Mucosa of stomach (tissue), 1 donor: ENCODE measurements around the gene CPSF4L.
"Not testable (repeated sequence)": the region's sequence is repeated elsewhere in the genome, so short reads cannot be mapped to it uniquely, and the experiment has no call there.

Experiments
- H3K27me3 ChIP-seq: one replicate; pipeline ENCODE4 v1.7.0; 2013; ENCODE audit warnings: mild to moderate bottlenecking, low read length; ENCODE audit not compliant: control insufficient read depth, insufficient read depth
- H3K36me3 ChIP-seq: one replicate; pipeline ENCODE4 v1.7.0; 2013; ENCODE audit warnings: low read length; ENCODE audit not compliant: control insufficient read depth, insufficient read depth
- H3K4me1 ChIP-seq: one replicate; pipeline ENCODE4 v1.7.0; 2013; ENCODE audit warnings: mild to moderate bottlenecking, low read length; ENCODE audit not compliant: control insufficient read depth, insufficient read depth
- H3K4me3 ChIP-seq: one replicate; pipeline ENCODE4 v1.7.0; 2013; ENCODE audit warnings: low read length
- H3K9ac ChIP-seq: one replicate; pipeline ENCODE4 v1.7.0; 2013; ENCODE audit warnings: mild to moderate bottlenecking, low read length, moderate library complexity
- H3K9me3 ChIP-seq: one replicate; pipeline ENCODE4 v1.7.0; 2013; ENCODE audit warnings: mild to moderate bottlenecking, low read length, moderate library complexity; ENCODE audit not compliant: control insufficient read depth
- donor health status: Pancreatic carcinoma.

The CPSF4L gene

DNA sequence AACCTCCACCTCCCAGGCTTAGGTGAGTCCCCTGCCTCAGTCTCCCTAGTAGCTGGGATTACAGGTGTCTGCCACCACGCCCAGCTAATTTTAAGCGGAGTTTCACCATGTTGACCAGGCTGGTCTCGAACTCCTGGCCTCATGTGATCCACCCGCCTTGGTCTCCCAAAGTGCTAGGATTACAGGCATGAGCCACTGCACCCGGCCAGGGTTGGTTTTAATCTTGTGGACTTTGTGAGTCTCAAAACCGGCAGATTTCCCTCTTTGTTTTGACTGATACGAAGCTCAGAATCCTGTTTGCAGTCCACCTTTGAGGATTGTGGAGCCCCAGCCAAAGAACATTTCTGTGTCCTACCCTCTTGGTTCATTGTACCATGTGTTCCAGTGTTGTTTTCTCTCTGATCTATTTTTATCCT is 16.4 kb upstream of the CPSF4L start:
- Histone ChIP-seq H3K27me3 (no peaks in the 10 kb centered on the region), H3K4me3 (no peak overlapping the region), H3K4me1 (peaks cover 28% of the 10 kb centered on the region), H3K9ac (no peak overlapping the region), H3K36me3 (no peaks in the 10 kb centered on the region), H3K9me3 (no peaks in the 10 kb centered on the region)

DNA sequence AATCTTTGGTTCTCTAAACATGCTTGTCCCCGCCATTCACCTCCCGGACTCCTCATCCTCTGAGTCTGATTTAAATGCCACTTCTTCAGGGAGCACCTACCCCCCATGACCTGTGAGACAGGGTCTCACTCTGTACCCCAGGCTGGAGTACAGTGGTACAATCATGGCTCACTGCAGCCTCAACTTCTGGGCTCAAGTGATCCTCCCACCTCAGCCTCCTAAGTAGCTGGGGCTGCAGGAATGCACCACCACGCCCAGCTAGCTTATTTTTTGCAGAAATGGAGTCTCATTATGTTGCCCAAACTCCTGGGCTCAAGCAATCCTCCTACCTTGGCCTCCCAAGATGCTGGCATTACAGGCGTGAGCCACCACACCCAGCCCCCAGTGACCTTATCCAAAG is 12.8 kb upstream of the CPSF4L start:
- Histone ChIP-seq H3K4me3 (no peak overlapping the region), H3K27me3 (no peaks in the 10 kb centered on the region), H3K9ac (no peak overlapping the region), H3K36me3 (no peaks in the 10 kb centered on the region), H3K9me3 (no peaks in the 10 kb centered on the region), H3K4me1 (peaks cover 24% of the 10 kb centered on the region)

DNA sequence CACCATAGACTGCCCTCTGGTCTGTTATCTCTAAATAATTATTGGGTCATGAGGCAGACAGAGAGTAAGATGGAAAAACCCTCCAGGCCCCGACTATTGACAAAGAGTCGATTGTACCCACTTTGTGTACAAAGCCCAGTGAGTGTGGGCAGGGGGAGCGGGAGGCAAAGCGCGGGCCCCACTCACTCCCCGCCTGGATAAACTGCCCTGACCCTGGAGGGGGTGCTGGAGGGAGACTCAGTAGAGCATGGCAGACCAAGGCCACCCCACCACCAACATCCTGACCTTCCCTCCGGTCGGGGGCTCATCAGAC is 11.2 kb upstream of the CPSF4L start:
- H3K4me1 ChIP-seq: peaks cover 16% of the 10 kb centered on the region
- no peaks in the 10 kb centered on the region for H3K9me3 ChIP-seq
- H3K27me3 ChIP-seq: no peaks in the 10 kb centered on the region
- no peaks in the 10 kb centered on the region for H3K36me3 ChIP-seq
- H3K9ac ChIP-seq: no peak overlapping the region
- H3K4me3 ChIP-seq: no peak overlapping the region

DNA sequence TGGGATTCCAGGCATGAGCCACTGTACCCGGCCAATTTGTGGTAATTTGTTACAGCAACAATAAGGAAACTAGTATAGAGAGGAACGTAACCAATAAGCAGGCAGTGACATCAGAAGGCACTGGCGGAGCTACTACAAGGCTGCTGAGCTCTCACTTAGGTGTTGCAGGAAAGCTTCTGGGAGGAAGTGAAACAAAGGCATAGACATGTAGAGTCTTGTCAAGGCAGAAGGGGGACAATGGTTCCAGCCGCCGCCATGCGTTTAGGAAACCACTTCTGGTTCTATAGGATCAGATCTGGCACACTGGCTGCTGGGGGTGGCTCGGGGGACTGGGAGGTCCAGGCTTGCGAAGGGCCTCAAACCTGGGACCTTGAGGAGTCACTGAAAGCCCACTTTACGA is 9.4 kb upstream of the CPSF4L start:
- no peaks in the 10 kb centered on the region for H3K36me3 ChIP-seq
- peaks cover 16% of the 10 kb centered on the region for H3K4me1 ChIP-seq
- no peak overlapping the region for H3K9ac ChIP-seq
- no peaks in the 10 kb centered on the region for H3K27me3 ChIP-seq
- H3K9me3 ChIP-seq: no peaks in the 10 kb centered on the region
- H3K4me3 ChIP-seq: no peak overlapping the region

DNA sequence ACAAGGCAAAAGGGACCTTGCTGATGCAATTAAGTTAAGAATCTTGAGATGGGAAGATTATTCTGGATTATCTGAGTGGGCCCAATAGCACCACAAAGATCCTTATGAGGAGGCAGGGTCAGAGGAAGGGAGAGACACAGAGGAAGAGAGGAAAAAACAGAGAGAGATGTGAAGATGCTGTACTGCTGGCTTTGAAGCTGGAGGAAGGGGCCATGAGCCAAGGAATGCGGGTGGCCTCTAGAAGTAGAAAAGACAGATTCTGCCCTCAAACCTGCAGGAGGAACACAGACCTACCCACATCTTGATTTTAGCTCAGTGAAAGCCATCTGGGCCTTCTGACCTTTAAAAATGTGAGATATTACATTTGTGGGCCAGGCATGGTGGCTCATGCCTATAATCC is 8.1 kb upstream of the CPSF4L start:
- H3K27me3 ChIP-seq: no peaks in the 10 kb centered on the region

DNA sequence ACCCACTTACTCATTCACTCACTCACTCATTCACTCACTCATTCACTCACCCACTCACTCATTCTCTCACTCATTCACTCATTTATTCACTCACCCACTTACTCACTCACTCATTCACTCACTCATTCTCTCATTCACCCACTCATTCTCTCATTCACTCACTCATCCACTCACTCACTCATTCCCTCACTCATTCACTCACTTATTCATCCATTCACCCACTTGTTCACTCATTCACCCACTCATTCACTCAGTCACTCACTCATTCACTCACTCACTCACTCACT is 7.6 kb upstream of the CPSF4L start:
- H3K9ac ChIP-seq: no peak overlapping the region
- H3K9me3 ChIP-seq: no peaks in the 10 kb centered on the region
- no peaks in the 10 kb centered on the region for H3K27me3 ChIP-seq
- no peaks in the 10 kb centered on the region for H3K36me3 ChIP-seq
- peaks cover 16% of the 10 kb centered on the region for H3K4me1 ChIP-seq
- H3K4me3 ChIP-seq: no peak overlapping the region

More for the DNA sequence above, 8.1 kb upstream of the CPSF4L start:
- H3K36me3 ChIP-seq: no peaks in the 10 kb centered on the region
- peaks cover 16% of the 10 kb centered on the region for H3K4me1 ChIP-seq
- no peak overlapping the region for H3K9ac ChIP-seq
- no peak overlapping the region for H3K4me3 ChIP-seq
- no peaks in the 10 kb centered on the region for H3K9me3 ChIP-seq

DNA sequence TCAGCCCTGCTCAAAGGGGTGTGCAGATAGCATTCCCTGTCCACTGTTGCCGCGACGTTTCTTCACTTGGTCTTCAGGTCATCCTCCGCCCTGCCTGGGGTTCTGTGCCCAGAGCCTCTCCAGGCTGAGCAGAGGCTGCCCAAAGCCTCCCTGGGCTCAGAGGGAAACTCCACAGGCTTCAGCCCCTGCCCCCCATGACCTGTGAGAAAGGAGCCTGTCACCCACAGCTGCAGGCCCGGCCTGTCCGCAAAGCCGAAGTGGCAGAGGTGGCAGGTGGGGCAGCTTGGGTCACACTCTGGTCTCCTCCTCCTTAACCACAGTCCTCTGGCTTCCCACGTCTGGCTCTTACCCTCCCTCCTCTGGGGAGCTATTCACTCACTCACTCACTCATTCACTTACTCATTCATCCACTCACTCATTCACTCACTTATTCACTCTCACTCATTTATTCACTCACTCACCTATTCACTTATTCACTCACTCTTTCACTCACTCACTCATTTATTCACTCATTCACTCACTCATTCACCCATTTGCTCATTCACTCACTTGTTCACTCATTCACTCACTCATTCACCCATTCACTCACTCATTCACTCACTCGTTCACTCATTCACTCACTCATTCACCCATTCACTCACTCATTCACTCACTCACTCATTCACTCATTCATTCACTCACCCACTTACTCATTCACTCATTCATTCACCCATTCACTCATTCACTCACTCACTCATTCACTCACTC is 7.1 kb upstream of the CPSF4L start:
- H3K4me3 ChIP-seq: no peak overlapping the region
- H3K9ac ChIP-seq: no peak overlapping the region
- no peaks in the 10 kb centered on the region for H3K36me3 ChIP-seq
- no peaks in the 10 kb centered on the region for H3K9me3 ChIP-seq
- H3K27me3 ChIP-seq: no peaks in the 10 kb centered on the region
- H3K4me1 ChIP-seq: peaks cover 16% of the 10 kb centered on the region

DNA sequence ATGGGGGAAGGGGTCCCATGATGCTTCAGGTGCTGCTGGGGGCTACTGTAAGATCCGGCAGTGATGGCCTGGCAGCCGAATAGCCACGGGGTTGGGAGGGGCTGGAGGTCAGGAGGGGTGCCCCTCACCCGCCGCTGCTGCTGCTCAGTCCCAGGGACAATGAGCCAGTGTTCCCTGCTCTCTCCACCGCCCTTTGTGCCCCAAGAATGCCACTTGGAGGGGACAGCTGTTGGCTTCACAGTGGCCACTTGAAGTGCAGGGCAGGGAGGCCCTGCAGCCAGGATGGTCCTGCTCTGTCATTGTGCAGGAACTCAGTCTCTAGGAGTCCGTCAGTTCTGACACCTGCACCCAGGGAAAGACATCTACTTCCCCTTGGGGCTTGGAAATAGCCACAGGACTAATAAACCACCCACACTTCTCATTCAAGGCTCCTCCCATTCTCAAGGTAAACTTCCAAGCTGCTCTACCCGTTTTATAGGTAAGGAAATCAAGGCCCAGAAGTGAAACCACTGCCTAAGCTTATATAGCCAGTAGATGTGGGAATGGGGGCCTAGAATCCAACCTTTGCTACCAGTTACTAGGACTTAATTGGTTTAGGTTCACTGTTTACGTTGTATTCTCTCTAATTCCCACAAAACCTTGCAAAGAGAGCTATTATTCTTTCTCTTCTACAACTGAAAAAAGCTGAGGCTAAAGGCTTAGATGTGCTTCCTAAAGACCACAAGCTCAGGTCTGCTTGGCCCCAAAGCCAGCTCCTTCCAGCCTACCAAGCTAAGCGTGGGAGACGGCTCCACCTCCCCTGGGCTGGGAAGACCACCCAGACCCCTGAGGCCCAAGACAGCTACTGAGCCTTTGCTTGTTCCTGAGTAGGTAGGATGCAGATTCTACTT is 6.2 kb upstream of the CPSF4L start:
- no peak overlapping the region for H3K4me3 ChIP-seq
- no peaks in the 10 kb centered on the region for H3K36me3 ChIP-seq
- no peaks in the 10 kb centered on the region for H3K9me3 ChIP-seq
- no peaks in the 10 kb centered on the region for H3K27me3 ChIP-seq
- H3K4me1 ChIP-seq: peaks cover 23% of the 10 kb centered on the region
- no peak overlapping the region for H3K9ac ChIP-seq

DNA sequence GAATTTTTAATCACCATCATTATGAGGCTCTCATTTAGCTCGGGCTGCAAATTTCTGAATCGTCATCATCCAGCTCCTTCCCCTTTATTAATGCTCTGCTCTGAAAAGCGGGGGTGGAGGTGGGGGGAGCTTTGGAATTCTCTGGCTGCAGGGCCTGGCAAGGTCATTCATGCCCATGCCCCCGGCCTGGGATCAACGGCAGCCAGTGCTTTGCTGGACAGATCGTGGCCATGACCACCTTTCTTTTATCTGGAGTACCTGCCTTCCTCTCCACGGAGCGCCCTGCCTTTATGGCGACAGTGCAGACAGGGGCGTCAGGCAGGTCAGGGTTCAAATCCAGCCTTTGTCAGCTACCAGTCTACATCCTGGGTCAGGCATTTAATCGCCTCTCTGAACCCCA is 5.1 kb upstream of the CPSF4L start:
- Histone ChIP-seq H3K9ac (no peak overlapping the region), H3K9me3 (no peaks in the 10 kb centered on the region), H3K4me1 (peaks cover 30% of the 10 kb centered on the region), H3K4me3 (no peak overlapping the region), H3K27me3 (no peaks in the 10 kb centered on the region), H3K36me3 (no peaks in the 10 kb centered on the region)

DNA sequence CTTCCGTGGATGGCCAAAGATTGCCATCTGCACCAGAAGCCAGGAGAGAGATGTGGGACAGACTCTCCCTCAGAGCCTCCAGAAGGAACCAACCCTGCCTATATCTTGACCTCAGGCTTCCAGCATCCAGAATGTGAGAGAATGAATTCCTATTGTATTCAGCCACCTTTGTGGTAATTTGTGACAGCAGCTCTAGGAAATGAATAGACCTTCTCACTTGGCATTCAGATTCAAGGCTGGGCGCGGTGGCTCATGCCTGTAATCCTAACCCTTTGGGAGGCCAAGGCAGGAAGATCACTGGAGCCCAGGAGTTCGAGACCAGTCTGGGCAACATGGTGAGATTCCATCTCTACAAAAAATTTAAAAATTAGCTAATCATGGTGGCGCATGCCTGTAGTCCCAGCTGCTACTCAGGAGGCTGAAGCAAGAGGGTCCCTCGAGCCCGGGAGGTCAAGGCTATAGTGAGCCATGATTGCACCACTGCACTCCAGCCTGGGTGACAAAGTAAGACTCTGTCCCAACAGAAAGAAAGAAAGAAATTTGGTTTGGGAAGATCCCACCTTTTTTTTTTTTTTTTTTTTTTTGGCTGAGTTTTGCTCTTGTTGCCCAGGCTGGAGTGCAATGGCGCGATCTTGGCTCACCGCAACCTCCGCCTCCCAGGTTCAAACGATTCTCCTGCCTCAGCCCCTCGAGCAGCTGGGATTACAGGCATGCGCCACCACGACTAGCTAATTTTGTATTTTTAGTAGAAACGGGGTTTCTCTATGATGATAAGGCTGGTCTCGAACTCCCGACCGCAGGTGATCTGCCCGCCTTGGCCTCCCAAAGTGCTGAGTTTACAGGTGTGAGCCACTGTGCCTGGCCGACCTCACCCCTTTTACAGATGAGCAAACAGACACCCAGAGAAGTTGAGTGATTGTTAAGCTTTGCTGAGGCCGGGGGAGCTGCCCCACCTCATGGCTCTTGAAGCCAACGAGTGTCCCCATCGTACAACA is 4.3 kb upstream of the CPSF4L start:
- no peak overlapping the region for H3K4me3 ChIP-seq
- H3K9ac ChIP-seq: no peak overlapping the region
- H3K9me3 ChIP-seq: no peaks in the 10 kb centered on the region
- no peaks in the 10 kb centered on the region for H3K36me3 ChIP-seq
- no peaks in the 10 kb centered on the region for H3K27me3 ChIP-seq
- peaks cover 39% of the 10 kb centered on the region for H3K4me1 ChIP-seq

DNA sequence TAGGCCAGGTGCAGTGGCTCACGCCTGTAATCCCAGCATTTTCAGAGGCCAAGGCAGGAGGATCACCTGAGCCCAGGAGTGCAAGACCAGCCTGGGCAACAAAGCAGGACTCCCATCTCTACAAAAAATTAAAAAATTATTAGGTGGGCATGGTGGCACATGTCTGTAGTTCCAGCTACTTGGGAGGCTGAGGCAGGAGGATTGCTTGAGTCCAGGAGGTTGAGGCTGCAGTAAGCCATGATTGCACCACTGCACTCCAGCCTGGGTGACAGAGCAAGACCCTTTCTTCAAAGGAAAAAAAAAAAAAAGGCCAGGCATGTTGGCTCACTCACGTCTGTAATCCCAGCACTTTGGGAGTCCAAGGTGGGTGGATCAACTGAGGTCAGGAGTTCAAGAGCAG is 2.8 kb upstream of the CPSF4L start:
- peaks cover 42% of the 10 kb centered on the region for H3K4me1 ChIP-seq
- not testable (repeated sequence) for H3K9ac ChIP-seq, H3K9me3 ChIP-seq, H3K36me3 ChIP-seq, H3K4me3 ChIP-seq, H3K27me3 ChIP-seq
